Neural progenitor cell (in vitro differentiated cells): Measurements from ENCODE around the gene RORC. TPM values are rescaled to one million over a fixed set of nuclear protein-coding genes. Genes with fewer than 3 reads are reported as not detected.
"Not testable (repeated sequence)": the region's sequence is repeated elsewhere in the genome, so short reads cannot be mapped to it uniquely, and the experiment has no call there.

Source experiments
- DNase-seq: peaks from one replicate; pipeline ENCODE4 v3.0.0-alpha.2; 2016; ENCODE audit warnings: low spot score
- H2AFZ ChIP-seq: fragments of 200-600 bp; sonication (generic); replicated peaks from 2 replicates; pipeline ENCODE4 v1.6.1; 2016; ENCODE audit warnings: antibody characterized with exemption
- H3F3A ChIP-seq: fragments of 200-600 bp; sonication (generic); 2 replicates; pipeline ENCODE4 v1.6.1; 2016; ENCODE audit warnings: antibody characterized with exemption, low read depth
- H3K27ac ChIP-seq: fragments of 200-600 bp; sonication (generic); 2 replicates; pipeline ENCODE4 v1.5.1; 2016; ENCODE audit warnings: mild to moderate bottlenecking
- H3K27me3 ChIP-seq: fragments of 200-600 bp; sonication (generic); 2 replicates; pipeline ENCODE4 v1.6.1; 2016; ENCODE audit warnings: mild to moderate bottlenecking, moderate library complexity
- H3K36me3 ChIP-seq: fragments of 200-600 bp; sonication (generic); 2 replicates; pipeline ENCODE4 v1.5.1; 2016
- H3K4me1 ChIP-seq: fragments of 200-600 bp; sonication (generic); 2 replicates; pipeline ENCODE4 v1.6.1; 2016; ENCODE audit warnings: mixed run types
- H3K4me2 ChIP-seq: fragments of 200-600 bp; sonication (generic); 2 replicates; pipeline ENCODE4 v1.6.1; 2016
- H3K4me3 ChIP-seq: fragments of 200-600 bp; sonication (generic); 2 replicates; pipeline ENCODE4 v1.5.1; 2016
- H3K79me2 ChIP-seq: fragments of 200-600 bp; sonication (generic); 2 replicates; pipeline ENCODE4 v1.6.1; 2016; ENCODE audit warnings: low read depth
- H3K9ac ChIP-seq: fragments of 200-600 bp; sonication (generic); 2 replicates; pipeline ENCODE4 v1.6.1; 2016
- H3K9me3 ChIP-seq: fragments of 200-600 bp; sonication (generic); 2 replicates; pipeline ENCODE4 v1.5.1; 2016; ENCODE audit warnings: low read depth
- H4K20me1 ChIP-seq: fragments of 200-600 bp; sonication (generic); 2 replicates; pipeline ENCODE4 v1.6.1; 2016; ENCODE audit warnings: low read depth
- H3K27ac Mint-ChIP-seq: 3 replicates; pipeline ENCODE4 v1.8.0; 2021; ENCODE audit warnings: mixed read lengths
- H3K27me3 Mint-ChIP-seq: 2 replicates; pipeline ENCODE4 v1.8.0; 2022; ENCODE audit warnings: low read depth, mild to moderate bottlenecking, inconsistent platforms, moderate library complexity, mixed read lengths; ENCODE audit not compliant: insufficient read depth
- H3K36me3 Mint-ChIP-seq: 3 replicates; pipeline ENCODE4 v1.8.0; 2021; ENCODE audit warnings: mixed read lengths
- H3K4me1 Mint-ChIP-seq: 3 replicates; pipeline ENCODE4 v1.8.0; 2021; ENCODE audit warnings: mixed read lengths
- H3K4me3 Mint-ChIP-seq: 3 replicates; pipeline ENCODE4 v1.8.0; 2021; ENCODE audit warnings: mild to moderate bottlenecking, moderate library complexity, mixed read lengths
- H3K9me3 Mint-ChIP-seq: 3 replicates; pipeline ENCODE4 v1.8.0; 2020; ENCODE audit warnings: mixed read lengths
- CTCF ChIP-seq: fragments of 200-600 bp; sonication (generic); IDR thresholded peaks from 2 replicates; pipeline ENCODE4 v1.5.1; 2017; ENCODE audit warnings: antibody characterized with exemption, mild to moderate bottlenecking
- EZH2 ChIP-seq: fragments of 200-600 bp; sonication (generic); IDR thresholded peaks from 2 replicates; pipeline ENCODE4 v1.6.1; 2017; ENCODE audit warnings: antibody characterized with exemption, mild to moderate bottlenecking, moderate library complexity
- EZH2phosphoT487 ChIP-seq: fragments of 200-600 bp; sonication (generic); IDR thresholded peaks from 2 replicates; pipeline ENCODE4 v1.6.1; 2017; ENCODE audit warnings: antibody characterized with exemption
- total RNA-seq: library from RNA; depleted of rRNA; stranded (reverse); fragments of >200 nt; gene quantifications from 2 replicates; pipeline ENCODE4 v1.2.3, GENCODE V29; 2015; ENCODE audit warnings: low replicate concordance

The RORC gene
- not detected in 2 replicates for total RNA-seq

GRCh38 chr1:151831605-151832004 is at the start of gene RORC:
TSS of gene RORC (minus strand) at chr1:151831802. CDS start at chr1:151831764, 38 bp downstream.
- TF ChIP-seq CTCF (no peak), EZH2 (no peak), EZH2phosphoT487 (no peak)
- peaks cover 22% of the 10 kb centered on the region for H3K27me3 Mint-ChIP-seq
- no peak within 1 kb of the TSS for H3K27ac Mint-ChIP-seq
- peaks cover 29% of the 10 kb centered on the region for H3K4me1 Mint-ChIP-seq
- Histone ChIP-seq H3K79me2 (no peaks in the 10 kb centered on the region), H3K36me3 (no peaks in the 10 kb centered on the region), H3K4me3 (no peak within 1 kb of the TSS), H3K27ac (no peak within 1 kb of the TSS), H3K9ac (no peak within 1 kb of the TSS), H3F3A (peaks cover 8% of the 10 kb centered on the region), H3K4me2 (no peak within 1 kb of the TSS), H3K9me3 (no peaks in the 10 kb centered on the region), H2AFZ (no peak within 1 kb of the TSS), H4K20me1 (no peaks in the 10 kb centered on the region), H3K4me1 (peaks cover 13% of the 10 kb centered on the region), H3K27me3 (peaks cover 8% of the 10 kb centered on the region)
- no peak for DNase-seq
- H3K4me3 Mint-ChIP-seq: no peak within 1 kb of the TSS
- peaks cover 3% of the 10 kb centered on the region for H3K9me3 Mint-ChIP-seq
- no peaks in the 10 kb centered on the region for H3K36me3 Mint-ChIP-seq

GRCh38 chr1:151875419-151876097 is 44.0 kb upstream of the RORC start:
- H3F3A ChIP-seq: peaks cover 6% of the 10 kb centered on the region
- no peaks in the 10 kb centered on the region for H3K9me3 Mint-ChIP-seq
- TF ChIP-seq CTCF (no peak), EZH2phosphoT487 (no peak), EZH2 (no peak)
- H3K4me1 Mint-ChIP-seq: peaks cover 9% of the 10 kb centered on the region
- H3K79me2 ChIP-seq: no peaks in the 10 kb centered on the region
- no peak overlapping the region for H3K4me2 ChIP-seq
- no peaks in the 10 kb centered on the region for H4K20me1 ChIP-seq
- H3K36me3 Mint-ChIP-seq: no peaks in the 10 kb centered on the region
- H3K27me3 ChIP-seq: no peaks in the 10 kb centered on the region
- H3K9me3 ChIP-seq: no peaks in the 10 kb centered on the region
- H3K27me3 Mint-ChIP-seq: peaks cover 2% of the 10 kb centered on the region
- no peak for DNase-seq
- H3K36me3 ChIP-seq: no peaks in the 10 kb centered on the region
- no peak overlapping the region for H3K9ac ChIP-seq
- no peak overlapping the region for H3K4me3 ChIP-seq
- H3K27ac Mint-ChIP-seq: no peak overlapping the region
- no peak overlapping the region for H3K4me3 Mint-ChIP-seq
- H2AFZ ChIP-seq: no peak overlapping the region
- peaks cover 14% of the 10 kb centered on the region for H3K4me1 ChIP-seq
- no peak overlapping the region for H3K27ac ChIP-seq

- H3K9ac ChIP-seq, H3K27me3 Mint-ChIP-seq, H3K9me3 ChIP-seq, H3K4me3 ChIP-seq, H4K20me1 ChIP-seq, H3K36me3 Mint-ChIP-seq, H3K79me2 ChIP-seq, H3K27ac Mint-ChIP-seq, H3F3A ChIP-seq, H3K4me1 Mint-ChIP-seq, H3K4me3 Mint-ChIP-seq, H3K36me3 ChIP-seq, H3K27me3 ChIP-seq, H3K9me3 Mint-ChIP-seq, H3K27ac ChIP-seq: not testable (repeated sequence)
- DNase-seq: peak; percentile 27
- Histone ChIP-seq H3K4me1 (peaks cover 14% of the 10 kb centered on the region), H2AFZ (peak overlapping the region; percentile 36), H3K4me2 (peak overlapping the region; percentile 57)
Observed at GRCh38 chr1:151872776-151873175, 41.2 kb upstream of the RORC start.

GRCh38 chr1:151871284-151872030 is 39.9 kb upstream of the RORC start:
- H3K4me1 ChIP-seq: peaks cover 14% of the 10 kb centered on the region
- Mint-ChIP-seq H3K4me3 (no peak overlapping the region), H3K9me3 (no peaks in the 10 kb centered on the region), H3K27me3 (peaks cover 2% of the 10 kb centered on the region), H3K36me3 (no peaks in the 10 kb centered on the region), H3K27ac (no peak overlapping the region), H3K4me1 (peaks cover 9% of the 10 kb centered on the region)
- H3K27me3 ChIP-seq: no peaks in the 10 kb centered on the region
- no peak overlapping the region for H2AFZ ChIP-seq
- H3F3A ChIP-seq: peaks cover 6% of the 10 kb centered on the region
- H3K27ac ChIP-seq: no peak overlapping the region
- no peak overlapping the region for H3K4me3 ChIP-seq
- H3K9ac ChIP-seq: no peak overlapping the region
- no peaks in the 10 kb centered on the region for H4K20me1 ChIP-seq
- H3K79me2 ChIP-seq: no peaks in the 10 kb centered on the region
- peak overlapping the region; percentile 57 for H3K4me2 ChIP-seq
- no peak for TF ChIP-seq CTCF
- H3K36me3 ChIP-seq: no peaks in the 10 kb centered on the region
- H3K9me3 ChIP-seq: no peaks in the 10 kb centered on the region
- DNase-seq: no peak
